IPS-20b (cell line): ENCODE results near the gene SVEP1.

Source experiments
- H3K27ac ChIP-seq: one replicate; pipeline ENCODE4 v1.5.1; 2013; ENCODE audit warnings: low read length
- H3K27me3 ChIP-seq: 2 replicates; pipeline ENCODE4 v1.6.1; 2013; ENCODE audit warnings: mild to moderate bottlenecking, low read length, inconsistent platforms; ENCODE audit not compliant: insufficient read depth
- H3K36me3 ChIP-seq: 2 replicates; pipeline ENCODE4 v1.6.1; 2013; ENCODE audit warnings: low read depth, mild to moderate bottlenecking, inconsistent platforms, low read length, moderate library complexity; ENCODE audit not compliant: insufficient read depth
- H3K4me1 ChIP-seq: 2 replicates; pipeline ENCODE4 v1.6.1; 2013; ENCODE audit warnings: mild to moderate bottlenecking, control low read depth, inconsistent platforms, low read length, moderate library complexity; ENCODE audit not compliant: insufficient read depth
- H3K4me3 ChIP-seq: 2 replicates; pipeline ENCODE4 v1.5.1; 2013; ENCODE audit warnings: mild to moderate bottlenecking, low read length, inconsistent platforms
- H3K9ac ChIP-seq: 2 replicates; pipeline ENCODE4 v1.6.1; 2013; ENCODE audit warnings: low read depth, mild to moderate bottlenecking, inconsistent platforms, low read length, moderate library complexity
- H3K9me3 ChIP-seq: 2 replicates; pipeline ENCODE4 v1.6.1; 2013; ENCODE audit warnings: mild to moderate bottlenecking, low read depth, low read length, inconsistent platforms; ENCODE audit not compliant: insufficient read depth

The SVEP1 gene

DNA sequence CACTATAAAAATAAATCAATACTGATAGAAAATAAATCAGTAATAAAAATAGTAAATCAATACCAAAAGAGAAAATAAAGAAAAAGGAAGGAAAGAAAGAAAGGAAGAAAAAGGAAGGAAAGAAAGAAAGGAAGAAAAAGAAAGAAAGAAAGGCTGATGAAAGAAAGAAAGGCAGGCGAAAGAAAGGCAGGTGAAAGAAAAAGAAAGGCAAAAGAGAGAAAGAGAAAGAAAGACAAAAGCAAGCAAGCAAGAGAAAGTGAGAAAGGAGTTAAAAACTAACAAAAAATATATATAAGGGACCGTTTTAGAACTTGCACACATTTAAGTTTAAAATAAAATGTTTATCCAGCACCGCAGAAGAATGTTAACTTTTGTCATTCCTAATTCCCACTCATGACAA is 116.0 kb downstream of the SVEP1 start:
- no peak overlapping the region for H3K27ac ChIP-seq
- no peaks in the 10 kb centered on the region for H3K27me3 ChIP-seq
- H3K4me3 ChIP-seq, result no peak overlapping the region
- no peaks in the 10 kb centered on the region for H3K9me3 ChIP-seq
- H3K36me3 ChIP-seq, result no peaks in the 10 kb centered on the region
- no peaks in the 10 kb centered on the region for H3K4me1 ChIP-seq
- H3K9ac ChIP-seq, result no peak overlapping the region

DNA sequence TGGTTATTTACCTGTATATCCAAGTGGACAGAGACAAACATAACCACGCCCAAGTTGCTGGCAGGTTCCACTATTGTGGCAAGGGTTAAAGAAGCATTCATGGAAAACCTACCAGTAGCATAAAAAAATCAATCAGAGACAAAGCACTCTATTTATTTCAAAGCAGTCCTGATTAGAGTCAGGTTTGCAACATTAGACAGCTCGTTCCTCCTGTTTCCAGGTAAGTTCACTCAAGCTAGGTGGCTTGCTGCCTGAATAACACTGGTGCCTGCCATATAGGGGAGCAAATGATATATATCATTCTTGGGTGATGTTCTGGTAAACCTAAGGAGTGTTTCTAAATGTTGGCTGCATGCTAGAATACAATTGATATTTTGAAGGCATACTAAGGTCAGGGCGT is 122.3 kb downstream of the SVEP1 start:
- Histone ChIP-seq H3K4me1 (no peaks in the 10 kb centered on the region), H3K27me3 (no peaks in the 10 kb centered on the region), H3K27ac (no peak overlapping the region), H3K9me3 (no peaks in the 10 kb centered on the region), H3K36me3 (no peaks in the 10 kb centered on the region), H3K4me3 (no peak overlapping the region), H3K9ac (no peak overlapping the region)

DNA sequence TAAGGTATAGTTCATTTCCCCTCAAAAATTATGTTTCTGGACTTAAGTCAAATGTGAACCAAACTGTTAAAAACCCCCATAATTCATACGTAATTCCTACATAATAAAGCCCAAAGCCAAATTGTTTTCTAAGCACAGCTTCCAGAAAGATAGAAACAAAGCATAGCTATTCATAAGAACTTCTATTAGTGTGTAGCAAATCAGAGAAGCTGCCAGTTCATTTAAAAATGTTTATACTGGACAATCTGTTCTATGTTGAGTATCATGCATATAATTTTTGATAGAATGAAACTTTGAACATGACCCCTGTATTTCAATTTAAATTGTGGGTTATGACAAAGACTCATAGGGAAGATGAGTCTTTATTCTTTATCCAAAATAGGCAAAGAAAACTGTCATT is 122.9 kb downstream of the SVEP1 start:
- no peaks in the 10 kb centered on the region for H3K36me3 ChIP-seq
- no peak overlapping the region for H3K9ac ChIP-seq
- no peak overlapping the region for H3K4me3 ChIP-seq
- no peaks in the 10 kb centered on the region for H3K4me1 ChIP-seq
- no peaks in the 10 kb centered on the region for H3K27me3 ChIP-seq
- H3K9me3 ChIP-seq, result no peaks in the 10 kb centered on the region
- no peak overlapping the region for H3K27ac ChIP-seq

DNA sequence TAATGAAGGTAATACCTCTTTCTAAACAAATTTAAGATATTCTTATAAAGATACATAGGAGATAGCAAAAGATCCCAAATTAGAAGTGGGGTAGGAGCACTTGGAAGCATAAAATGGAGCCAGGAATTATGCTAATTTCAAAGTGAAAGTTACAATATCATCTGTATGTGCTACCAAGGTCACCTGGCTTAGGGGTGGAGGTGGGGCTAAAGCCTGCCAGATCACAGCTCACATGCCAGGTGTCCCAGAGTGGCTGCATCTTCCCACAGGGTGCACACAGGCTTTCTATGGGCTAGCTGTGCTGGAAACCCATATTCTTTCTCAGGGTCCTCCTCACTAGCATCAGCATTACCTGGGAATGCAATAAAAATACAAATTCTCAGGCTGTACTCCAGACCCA is 123.7 kb downstream of the SVEP1 start:
- H3K27ac ChIP-seq, result no peak overlapping the region
- H3K9ac ChIP-seq, result no peak overlapping the region
- H3K9me3 ChIP-seq, result no peaks in the 10 kb centered on the region
- H3K27me3 ChIP-seq, result no peaks in the 10 kb centered on the region
- H3K36me3 ChIP-seq, result no peaks in the 10 kb centered on the region
- H3K4me1 ChIP-seq, result no peaks in the 10 kb centered on the region
- no peak overlapping the region for H3K4me3 ChIP-seq

DNA sequence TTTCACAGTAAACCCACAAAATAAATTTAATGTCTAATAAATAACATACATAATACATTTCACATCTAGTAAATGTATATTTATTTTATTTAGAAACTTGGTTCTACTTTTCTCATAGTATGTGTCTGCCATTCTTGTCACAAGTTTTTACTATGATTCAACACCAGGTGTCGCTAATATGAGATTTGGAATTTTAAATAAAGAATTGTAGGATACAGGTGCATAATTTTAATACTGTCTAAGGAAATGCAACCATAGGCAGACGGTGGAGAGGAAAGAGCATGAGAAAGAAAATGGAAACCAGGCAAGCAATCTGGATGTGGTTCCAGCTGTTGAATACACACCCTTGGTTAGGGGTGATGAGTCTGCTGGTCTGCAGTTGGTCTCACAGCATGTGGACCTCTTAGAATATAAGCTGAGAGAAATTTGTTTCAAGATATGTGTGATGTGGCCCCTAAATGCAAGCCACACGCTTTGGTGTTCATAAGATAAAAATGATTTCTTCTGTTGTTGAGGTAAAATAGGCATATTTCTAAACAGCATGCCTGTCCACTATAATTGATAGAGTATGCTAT is 127.2 kb downstream of the SVEP1 start:
- Histone ChIP-seq H3K36me3 (no peaks in the 10 kb centered on the region), H3K27me3 (no peaks in the 10 kb centered on the region), H3K4me1 (no peaks in the 10 kb centered on the region), H3K27ac (no peak overlapping the region), H3K4me3 (no peak overlapping the region), H3K9me3 (no peaks in the 10 kb centered on the region), H3K9ac (no peak overlapping the region)

DNA sequence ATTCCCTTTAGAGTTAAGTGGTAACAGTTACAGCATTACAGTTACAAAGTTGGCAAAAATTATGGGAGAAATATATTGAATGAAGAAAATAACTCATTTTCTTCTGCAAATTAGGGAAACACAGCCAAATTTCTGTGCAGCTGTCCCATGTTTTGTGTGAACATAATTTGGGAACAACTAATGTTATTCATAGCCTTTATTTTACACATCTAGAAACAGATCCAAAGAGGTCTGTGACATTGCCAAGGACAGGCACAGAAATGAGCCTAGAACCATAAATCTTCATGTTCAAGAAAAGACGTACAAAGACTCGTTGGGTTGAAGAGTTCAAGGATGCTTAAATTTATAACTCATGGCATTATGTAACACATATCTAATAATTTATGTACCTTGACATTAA is 127.8 kb downstream of the SVEP1 start:
- H3K9me3 ChIP-seq, result no peaks in the 10 kb centered on the region

DNA sequence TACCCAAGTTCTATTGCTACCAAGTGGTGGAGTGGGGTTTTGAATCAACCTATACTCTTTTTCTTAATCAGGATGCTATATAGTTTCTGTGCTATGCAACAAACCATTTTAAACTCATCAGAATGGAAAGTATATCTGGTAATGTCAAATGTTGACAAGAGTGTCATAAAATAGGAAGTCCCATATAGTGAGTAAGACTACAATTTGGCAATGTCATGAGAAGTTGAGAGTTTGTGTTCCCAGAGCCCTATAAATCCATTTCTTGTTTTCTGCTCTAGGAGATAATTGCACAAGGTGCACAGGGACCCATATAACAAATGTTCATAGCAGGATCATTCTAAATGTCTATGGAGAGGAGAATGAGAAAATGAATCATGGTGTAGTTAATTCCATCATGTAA is 132.1 kb downstream of the SVEP1 start:
- H3K4me3 ChIP-seq, result no peak overlapping the region

More for the DNA sequence above, 127.8 kb downstream of the SVEP1 start:
- Histone ChIP-seq H3K9ac (no peak overlapping the region), H3K4me1 (no peaks in the 10 kb centered on the region), H3K36me3 (no peaks in the 10 kb centered on the region), H3K27me3 (no peaks in the 10 kb centered on the region), H3K4me3 (no peak overlapping the region), H3K27ac (no peak overlapping the region)

DNA sequence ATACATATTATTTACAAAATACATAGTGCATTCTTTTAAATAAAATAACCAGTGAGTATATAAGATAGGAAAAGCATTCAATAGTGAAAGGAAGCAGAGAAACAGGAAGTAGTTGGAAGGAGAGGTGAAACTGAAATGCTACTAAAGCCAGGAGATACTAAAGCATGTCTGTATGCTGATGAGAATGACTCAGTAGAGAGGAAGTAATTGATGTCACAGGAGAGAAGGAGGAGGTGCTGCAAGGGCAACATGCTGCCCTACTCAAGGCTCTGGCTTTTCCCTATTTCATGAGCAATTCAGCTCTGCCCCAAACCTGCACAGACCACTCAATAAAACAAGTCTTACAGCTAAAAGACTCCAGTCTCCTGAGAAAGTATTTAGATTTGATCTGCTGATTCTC is 133.4 kb downstream of the SVEP1 start:
- Histone ChIP-seq H3K4me3 (no peak overlapping the region), H3K27ac (no peak overlapping the region), H3K9ac (no peak overlapping the region), H3K9me3 (no peaks in the 10 kb centered on the region; the same call in 1 of the 2 replicates), H3K4me1 (no peaks in the 10 kb centered on the region), H3K27me3 (no peaks in the 10 kb centered on the region), H3K36me3 (no peaks in the 10 kb centered on the region)

More for the DNA sequence above, 132.1 kb downstream of the SVEP1 start:
- Histone ChIP-seq H3K27ac (no peak overlapping the region), H3K27me3 (no peaks in the 10 kb centered on the region), H3K9me3 (no peaks in the 10 kb centered on the region; the same call in 1 of the 2 replicates), H3K36me3 (no peaks in the 10 kb centered on the region), H3K9ac (no peak overlapping the region), H3K4me1 (no peaks in the 10 kb centered on the region)

DNA sequence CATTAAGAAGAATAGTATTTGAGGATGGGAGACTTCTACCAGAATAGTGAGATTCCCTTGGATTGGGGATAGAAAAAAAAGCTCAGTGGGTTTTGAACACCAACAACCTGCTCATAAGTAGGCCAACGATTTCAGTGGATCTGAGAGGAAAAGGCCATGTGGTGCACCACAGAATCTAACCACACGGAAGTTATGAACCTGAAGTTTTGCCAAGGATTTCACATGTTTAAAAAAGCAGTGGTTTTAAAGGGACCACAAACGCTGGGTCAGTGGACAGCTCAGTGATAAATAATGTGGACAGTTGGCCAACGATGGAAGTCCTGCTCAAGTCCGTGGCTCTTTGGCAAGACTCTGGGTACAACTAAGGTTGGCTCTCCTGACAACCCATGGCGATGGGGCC is 134.6 kb downstream of the SVEP1 start:
- Histone ChIP-seq H3K9me3 (no peaks in the 10 kb centered on the region; the same call in 1 of the 2 replicates), H3K27ac (no peak overlapping the region), H3K4me1 (no peaks in the 10 kb centered on the region), H3K4me3 (no peak overlapping the region), H3K27me3 (no peaks in the 10 kb centered on the region), H3K9ac (no peak overlapping the region), H3K36me3 (no peaks in the 10 kb centered on the region)

DNA sequence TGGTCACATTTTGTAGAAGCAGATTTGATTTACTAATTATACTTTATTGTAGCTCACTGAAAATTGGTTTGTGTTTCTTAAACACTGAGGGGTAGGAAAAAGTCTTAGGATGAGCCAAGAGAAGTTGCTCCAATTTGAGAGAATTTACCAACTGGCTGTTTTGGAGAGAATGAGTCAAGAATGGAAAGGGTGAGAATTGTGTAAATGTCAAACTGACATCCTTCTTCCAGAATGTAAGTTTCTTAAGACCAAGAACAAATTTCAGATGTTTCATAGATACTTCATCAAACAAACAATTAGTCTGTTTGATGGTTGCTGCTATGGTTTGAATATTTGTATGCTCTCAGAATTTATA is 135.7 kb downstream of the SVEP1 start:
- Histone ChIP-seq H3K27ac (no peak overlapping the region), H3K4me3 (no peak overlapping the region), H3K4me1 (no peaks in the 10 kb centered on the region), H3K9me3 (no peaks in the 10 kb centered on the region; the same call in 1 of the 2 replicates), H3K36me3 (no peaks in the 10 kb centered on the region), H3K9ac (no peak overlapping the region), H3K27me3 (no peaks in the 10 kb centered on the region)

DNA sequence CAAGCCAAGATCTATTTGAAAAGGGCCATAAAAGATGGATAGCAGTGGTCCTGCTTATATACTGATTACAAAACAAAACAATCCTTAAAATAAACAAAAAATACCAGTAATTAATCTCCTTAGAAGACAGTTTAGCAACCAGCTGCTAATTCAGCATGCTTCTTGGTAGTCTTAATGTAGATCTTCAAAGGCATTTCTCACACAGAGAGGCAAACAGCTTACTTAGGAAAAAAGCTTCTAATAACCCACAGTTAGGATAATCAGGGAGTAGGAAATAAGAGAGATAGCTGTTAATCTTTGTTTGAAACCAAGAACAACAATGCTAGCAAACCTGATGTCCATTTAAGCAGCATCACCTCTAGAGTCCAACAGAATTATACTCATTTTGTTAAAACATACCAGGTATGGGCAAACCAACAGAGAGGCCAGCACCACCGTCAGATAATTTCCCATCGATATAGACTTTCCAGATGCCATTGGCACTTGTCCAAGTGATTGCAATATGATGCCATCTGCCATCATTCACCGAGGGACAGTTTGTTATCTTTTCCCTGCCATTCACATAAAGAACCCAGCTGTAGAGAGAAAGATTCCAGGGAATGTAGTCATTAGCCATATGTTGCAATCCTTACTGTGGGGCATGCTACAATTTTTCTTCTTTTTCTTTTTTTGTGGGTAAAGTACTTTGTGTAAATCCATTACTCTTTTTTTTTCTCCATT is 136.2 kb downstream of the SVEP1 start:
- Histone ChIP-seq H3K9me3 (no peaks in the 10 kb centered on the region; the same call in 1 of the 2 replicates), H3K27me3 (no peaks in the 10 kb centered on the region), H3K27ac (no peak overlapping the region), H3K4me1 (no peaks in the 10 kb centered on the region), H3K4me3 (no peak overlapping the region), H3K36me3 (no peaks in the 10 kb centered on the region), H3K9ac (no peak overlapping the region)

DNA sequence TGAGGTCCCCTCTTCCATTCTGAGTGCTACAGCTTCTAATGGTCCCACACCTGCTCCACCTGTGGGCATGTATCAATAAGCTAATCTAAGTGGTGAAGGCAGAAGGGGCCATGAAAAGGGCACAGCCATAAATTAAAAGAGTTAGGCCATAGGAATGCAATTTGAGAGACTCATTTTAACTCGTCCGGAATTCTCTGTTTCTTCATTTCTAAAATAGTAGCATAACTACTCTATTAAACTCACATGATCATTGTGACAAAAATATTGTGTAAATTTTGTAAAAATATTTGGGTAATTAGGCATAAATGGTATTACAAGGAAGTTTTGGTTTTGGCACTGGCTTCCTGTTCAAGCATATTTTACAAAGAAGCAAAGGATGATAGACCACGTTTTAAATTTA is 138.7 kb downstream of the SVEP1 start:
- H3K9me3 ChIP-seq, result no peaks in the 10 kb centered on the region
- no peaks in the 10 kb centered on the region for H3K27me3 ChIP-seq
- no peak overlapping the region for H3K9ac ChIP-seq
- no peaks in the 10 kb centered on the region for H3K36me3 ChIP-seq
- H3K4me3 ChIP-seq, result no peak overlapping the region
- H3K27ac ChIP-seq, result no peak overlapping the region
- no peaks in the 10 kb centered on the region for H3K4me1 ChIP-seq
